LHCN-M2 (cell line): ENCODE results near the gene ADCYAP1. TPM values are rescaled to one million over a fixed set of nuclear protein-coding genes. Genes with fewer than 3 reads are reported as not detected.

Source experiments
- DNase-seq: peaks from one replicate; pipeline ENCODE4 v3.0.0-alpha.2; 2012; ENCODE audit warnings: low read depth
- total RNA-seq: library from RNA; depleted of rRNA; stranded (reverse); fragments of >200 nt; gene quantifications from 2 replicates; pipeline ENCODE4 v1.2.3, GENCODE V29; 2014; rRNA removed

ADCYAP1 gene
- total RNA-seq, 1 experiment from 2014 or later, result not detected

GRCh38 chr18:959854-960253 is 55.2 kb downstream of the ADCYAP1 start:
- no peak for DNase-seq

Other genes with a start within 250 kb of the ADCYAP1 start
- 49.4 and 72.3 TPM in 2 replicates for gene TYMS, start 247.2 kb upstream of the ADCYAP1 start, total RNA-seq
- gene ENOSF1, start 192.2 kb upstream of the ADCYAP1 start, total RNA-seq, result 25.8 and 26.2 TPM in 2 replicates
- 112 and 124 TPM in 2 replicates for gene YES1, start 92.6 kb upstream of the ADCYAP1 start, total RNA-seq